T-helper 1 cell treated with Interleukin-12 subunit alpha and Interleukin-12 subunit beta and Interleukin-4 antibody, amounts not matched to agents 30 μg/mL and 1 μg/mL, for 36 hours (primary cell): ENCODE results near the gene GRIA4.

Experiments used
- H3K27ac Mint-ChIP-seq: one replicate; pipeline ENCODE4 v1.8.0; 2021; ENCODE audit warnings: mild to moderate bottlenecking, mixed read lengths
- H3K27me3 Mint-ChIP-seq: one replicate; pipeline ENCODE4 v1.8.0; 2021; ENCODE audit warnings: low read depth, mixed read lengths
- H3K36me3 Mint-ChIP-seq: one replicate; pipeline ENCODE4 v1.8.0; 2021; ENCODE audit warnings: low read depth, mixed read lengths
- H3K4me1 Mint-ChIP-seq: one replicate; pipeline ENCODE4 v1.8.0; 2021; ENCODE audit warnings: low read depth, mixed read lengths
- H3K4me3 Mint-ChIP-seq: one replicate; pipeline ENCODE4 v1.8.0; 2021; ENCODE audit warnings: mild to moderate bottlenecking, moderate library complexity, mixed read lengths
- H3K9me3 Mint-ChIP-seq: one replicate; pipeline ENCODE4 v1.8.0; 2021; ENCODE audit warnings: mixed read lengths

Gene GRIA4

DNA sequence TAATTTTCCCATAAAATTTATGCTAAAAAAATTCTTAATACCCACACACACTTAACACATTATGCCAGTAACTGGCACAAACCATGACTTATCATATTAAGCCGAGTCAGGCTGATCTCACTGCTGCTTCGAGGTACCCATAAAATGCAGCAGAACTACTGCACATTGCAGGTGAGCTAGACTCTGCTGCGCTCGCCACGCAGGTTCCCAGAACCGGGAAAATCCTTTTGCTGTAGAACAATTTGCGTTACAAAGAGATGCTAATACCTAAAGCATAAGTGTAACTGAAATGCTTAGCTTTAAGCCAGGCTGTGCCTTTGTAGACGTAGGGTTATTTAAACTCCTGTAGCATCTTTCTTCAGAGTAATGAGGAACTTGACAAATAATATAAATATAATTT is 211.9 kb downstream of the GRIA4 start:
- H3K36me3 Mint-ChIP-seq, result no peaks in the 10 kb centered on the region
- H3K27me3 Mint-ChIP-seq, result no peaks in the 10 kb centered on the region
- no peak overlapping the region for H3K27ac Mint-ChIP-seq
- no peaks in the 10 kb centered on the region for H3K4me1 Mint-ChIP-seq
- no peaks in the 10 kb centered on the region for H3K9me3 Mint-ChIP-seq
- no peak overlapping the region for H3K4me3 Mint-ChIP-seq

DNA sequence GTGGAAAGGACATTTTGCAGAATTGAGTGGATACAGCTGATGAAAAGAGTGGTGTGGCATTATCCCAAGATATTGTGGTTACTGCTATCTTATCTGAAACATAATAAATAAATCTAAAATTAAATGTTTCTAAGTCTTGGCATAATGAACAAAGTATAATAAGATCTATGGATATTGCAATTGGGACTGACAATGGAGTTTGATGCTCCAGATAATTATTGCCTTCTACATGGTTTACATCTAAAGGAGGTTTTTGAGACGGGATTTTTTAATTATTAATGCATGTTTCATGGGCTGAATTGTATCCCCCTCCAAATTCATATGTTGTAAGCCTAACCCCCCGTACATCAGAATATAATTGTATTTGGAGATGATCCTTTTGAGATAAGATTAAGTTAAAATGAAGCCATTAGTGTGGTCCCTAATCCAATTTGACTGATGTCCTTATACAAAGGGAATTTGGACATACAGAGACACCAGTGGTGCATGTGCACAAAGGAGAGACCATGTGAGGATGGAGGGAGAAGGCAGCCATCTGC is 213.7 kb downstream of the GRIA4 start:
- H3K27ac Mint-ChIP-seq, result no peak overlapping the region
- no peaks in the 10 kb centered on the region for H3K27me3 Mint-ChIP-seq
- no peaks in the 10 kb centered on the region for H3K36me3 Mint-ChIP-seq
- H3K4me1 Mint-ChIP-seq, result no peaks in the 10 kb centered on the region
- no peaks in the 10 kb centered on the region for H3K9me3 Mint-ChIP-seq
- H3K4me3 Mint-ChIP-seq, result no peak overlapping the region

DNA sequence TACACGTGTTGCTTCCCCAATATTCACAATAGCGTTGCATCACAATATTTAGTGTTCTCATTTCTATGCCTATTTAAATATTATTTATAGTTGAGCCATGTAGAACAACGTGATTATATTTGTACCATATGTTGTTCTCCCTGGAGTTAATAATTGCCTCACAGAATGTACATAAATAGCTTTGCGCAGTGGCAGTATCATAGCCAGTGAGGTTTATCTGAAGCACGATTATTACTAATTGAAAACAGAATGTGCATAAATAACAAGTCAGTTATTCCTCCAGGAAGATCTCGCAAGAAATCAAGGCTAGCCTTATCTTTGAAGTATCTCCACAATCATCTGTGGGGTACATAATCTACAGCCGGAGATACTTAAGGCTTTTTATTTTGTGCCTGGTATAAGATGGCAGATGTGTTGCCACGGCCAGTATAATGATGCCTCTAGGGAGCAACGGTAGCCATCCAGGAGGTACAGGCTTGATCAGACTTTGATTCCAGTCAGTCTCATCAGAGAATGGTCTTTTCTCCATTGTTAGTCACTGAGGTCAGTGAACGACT is 214.7 kb downstream of the GRIA4 start:
- H3K4me3 Mint-ChIP-seq, result no peak overlapping the region
- H3K4me1 Mint-ChIP-seq, result no peaks in the 10 kb centered on the region
- H3K27me3 Mint-ChIP-seq, result no peaks in the 10 kb centered on the region

DNA sequence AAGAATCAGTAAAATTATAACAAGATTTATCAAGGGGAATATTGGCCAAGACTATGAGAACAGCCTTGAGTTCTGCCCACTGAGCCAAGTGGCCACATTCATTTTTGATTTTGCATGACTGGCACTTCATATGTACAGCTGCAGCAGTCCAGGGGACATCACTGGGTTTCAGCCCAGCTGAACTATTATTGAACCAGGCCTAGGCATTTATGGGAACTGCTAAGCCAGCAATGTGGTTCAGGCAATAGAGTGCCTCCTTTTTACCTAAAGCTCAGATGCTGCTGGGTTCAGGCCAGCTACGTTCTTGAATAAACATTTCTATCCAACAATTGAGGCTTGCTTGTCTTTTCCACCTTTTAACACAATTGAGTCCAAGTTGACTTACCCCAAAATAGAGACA is 215.3 kb downstream of the GRIA4 start:
- Mint-ChIP-seq H3K9me3 (no peaks in the 10 kb centered on the region), H3K27ac (no peak overlapping the region), H3K27me3 (no peaks in the 10 kb centered on the region), H3K4me3 (no peak overlapping the region), H3K36me3 (no peaks in the 10 kb centered on the region), H3K4me1 (no peaks in the 10 kb centered on the region)

More for the DNA sequence above, 214.7 kb downstream of the GRIA4 start:
- H3K9me3 Mint-ChIP-seq, result no peaks in the 10 kb centered on the region
- no peaks in the 10 kb centered on the region for H3K36me3 Mint-ChIP-seq
- H3K27ac Mint-ChIP-seq, result no peak overlapping the region

DNA sequence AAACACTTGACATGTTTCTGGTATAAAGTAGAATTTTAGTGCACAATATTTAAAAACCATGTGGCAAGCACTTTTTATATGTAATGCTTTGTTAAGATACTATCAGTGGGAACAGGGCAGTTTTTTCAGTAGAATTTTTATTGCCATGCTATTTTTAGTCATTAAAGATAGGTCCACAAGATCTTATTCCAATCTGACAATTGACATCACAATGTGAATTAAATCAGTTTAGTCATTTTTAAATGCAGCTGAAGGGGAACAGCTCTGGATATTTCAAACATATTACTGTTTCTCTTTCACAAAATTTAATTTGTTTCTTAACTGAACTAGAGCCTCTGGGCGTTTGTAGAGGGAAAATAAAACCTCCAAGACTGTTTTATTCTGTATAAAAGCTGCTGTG is 218.0 kb downstream of the GRIA4 start:
- H3K27ac Mint-ChIP-seq, result no peak overlapping the region
- no peak overlapping the region for H3K4me3 Mint-ChIP-seq
- H3K4me1 Mint-ChIP-seq, result no peaks in the 10 kb centered on the region
- H3K27me3 Mint-ChIP-seq, result no peaks in the 10 kb centered on the region
- H3K36me3 Mint-ChIP-seq, result no peaks in the 10 kb centered on the region
- H3K9me3 Mint-ChIP-seq, result no peaks in the 10 kb centered on the region

DNA sequence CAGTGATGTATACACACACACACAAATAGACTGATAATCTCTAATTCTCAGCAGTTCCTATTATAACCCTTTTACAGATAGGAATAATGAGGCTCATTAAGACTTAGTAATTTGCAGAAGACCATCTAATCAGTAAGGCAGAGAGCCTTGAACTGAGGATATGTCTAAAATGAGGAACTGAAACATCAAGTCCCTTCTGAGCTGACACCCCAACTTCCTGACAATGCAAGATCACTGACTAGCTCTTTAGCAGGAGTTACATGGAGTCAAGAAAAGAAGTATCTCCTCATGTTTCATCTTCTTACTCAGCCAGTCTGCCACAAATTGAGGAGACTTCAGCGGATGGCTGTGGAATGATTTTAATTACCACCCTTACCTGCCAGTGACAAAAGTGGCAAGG is 219.2 kb downstream of the GRIA4 start:
- Mint-ChIP-seq H3K36me3 (no peaks in the 10 kb centered on the region), H3K27ac (no peak overlapping the region), H3K4me1 (no peaks in the 10 kb centered on the region), H3K9me3 (no peaks in the 10 kb centered on the region), H3K27me3 (no peaks in the 10 kb centered on the region), H3K4me3 (no peak overlapping the region)

DNA sequence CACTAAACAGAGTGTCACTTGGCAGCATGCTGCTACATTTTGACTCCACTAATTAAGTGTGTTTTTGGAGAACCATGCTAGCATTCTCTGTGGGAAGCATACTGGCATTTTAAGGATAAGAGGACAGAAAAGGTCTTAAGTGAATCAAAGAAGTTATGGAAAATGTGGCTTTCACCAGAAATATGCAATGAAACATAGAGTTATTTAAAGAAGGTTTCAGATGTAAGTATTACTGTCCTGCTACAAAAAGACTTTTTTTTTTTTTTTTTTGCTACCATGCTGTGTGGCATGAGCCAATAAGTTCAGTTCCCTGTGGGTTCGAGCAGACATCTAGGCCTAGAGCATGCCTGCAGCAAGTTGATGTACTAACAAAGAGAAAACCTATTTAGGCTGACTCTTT is 224.6 kb downstream of the GRIA4 start:
- no peaks in the 10 kb centered on the region for H3K27me3 Mint-ChIP-seq
- no peaks in the 10 kb centered on the region for H3K9me3 Mint-ChIP-seq
- no peaks in the 10 kb centered on the region for H3K36me3 Mint-ChIP-seq
- no peak overlapping the region for H3K4me3 Mint-ChIP-seq
- no peaks in the 10 kb centered on the region for H3K4me1 Mint-ChIP-seq
- H3K27ac Mint-ChIP-seq, result no peak overlapping the region

DNA sequence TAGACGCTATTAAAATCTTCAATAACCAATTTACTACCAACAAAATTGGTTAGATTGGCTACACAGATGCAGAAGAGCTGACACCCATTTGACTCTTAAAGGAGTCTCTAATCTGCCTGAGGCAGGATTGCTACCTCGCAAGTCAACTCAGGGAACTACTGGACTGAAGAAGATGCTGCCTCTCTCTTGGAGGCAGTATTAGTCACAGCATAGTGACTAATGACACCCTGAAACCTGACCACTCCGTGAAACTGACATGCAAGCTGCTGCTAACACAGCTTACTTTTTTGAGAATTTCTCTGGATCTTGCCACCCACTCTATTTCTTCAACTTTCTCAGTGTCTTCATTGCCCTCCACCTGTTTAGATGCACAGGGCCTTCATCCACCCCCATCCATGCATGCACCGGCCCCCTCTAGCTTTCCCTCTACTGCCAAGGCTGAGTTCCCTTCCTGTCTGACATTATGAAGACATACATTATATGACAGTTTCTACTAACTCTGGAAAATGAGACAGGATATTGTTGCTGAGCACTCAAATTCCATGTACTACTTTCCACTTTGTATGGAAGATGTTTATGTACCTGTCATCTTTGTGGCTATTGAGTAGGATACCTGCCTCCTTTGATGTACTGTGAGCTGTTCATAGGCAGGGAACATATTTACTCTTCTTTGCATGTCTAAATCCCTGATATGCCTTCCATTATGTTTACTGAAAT is 229.0 kb downstream of the GRIA4 start:
- H3K4me1 Mint-ChIP-seq, result no peaks in the 10 kb centered on the region
- no peak overlapping the region for H3K4me3 Mint-ChIP-seq
- no peaks in the 10 kb centered on the region for H3K36me3 Mint-ChIP-seq
- H3K27ac Mint-ChIP-seq, result no peak overlapping the region
- H3K27me3 Mint-ChIP-seq, result no peaks in the 10 kb centered on the region
- no peaks in the 10 kb centered on the region for H3K9me3 Mint-ChIP-seq

DNA sequence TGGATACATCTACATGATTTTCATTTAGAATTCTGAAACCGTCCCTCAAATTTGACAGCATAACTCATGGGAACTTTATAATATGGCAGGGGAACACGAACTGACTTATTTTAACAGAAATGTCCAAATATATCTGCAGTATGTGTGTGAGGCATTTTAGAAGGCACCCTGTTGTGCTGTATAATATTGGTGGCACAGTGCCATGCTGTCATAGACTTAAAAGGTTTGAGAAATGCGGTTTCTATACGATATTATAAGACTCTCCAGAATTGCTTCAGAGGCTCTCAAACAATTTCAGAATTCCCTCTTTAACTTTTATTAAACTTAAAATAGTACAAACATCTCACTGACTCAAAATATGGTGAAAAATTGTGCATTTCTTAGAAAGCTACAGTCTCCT is 230.5 kb downstream of the GRIA4 start:
- H3K27ac Mint-ChIP-seq, result no peak overlapping the region
- H3K9me3 Mint-ChIP-seq, result no peaks in the 10 kb centered on the region
- no peaks in the 10 kb centered on the region for H3K27me3 Mint-ChIP-seq
- no peaks in the 10 kb centered on the region for H3K4me1 Mint-ChIP-seq
- H3K36me3 Mint-ChIP-seq, result no peaks in the 10 kb centered on the region
- no peak overlapping the region for H3K4me3 Mint-ChIP-seq

DNA sequence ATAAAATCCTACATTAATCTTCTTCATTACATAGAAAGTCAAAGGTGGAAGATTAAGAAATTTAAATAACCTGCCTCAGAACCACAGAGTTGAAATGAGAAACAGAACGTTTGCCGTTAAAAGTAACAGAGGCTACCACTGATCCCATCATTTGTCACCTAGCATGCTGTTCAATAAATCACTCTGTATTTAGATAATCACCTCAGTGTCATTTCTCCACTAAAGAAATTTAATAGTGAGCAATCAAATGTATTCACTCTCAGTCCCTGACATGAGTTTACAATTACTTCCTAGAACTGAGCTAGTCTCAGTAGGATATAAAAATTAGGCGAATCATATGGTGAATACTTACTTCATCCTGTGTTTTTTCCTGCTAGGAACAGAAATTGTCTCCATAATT is 242.5 kb downstream of the GRIA4 start:
- no peaks in the 10 kb centered on the region for H3K27me3 Mint-ChIP-seq
- no peaks in the 10 kb centered on the region for H3K4me1 Mint-ChIP-seq
- H3K9me3 Mint-ChIP-seq, result no peaks in the 10 kb centered on the region
- H3K4me3 Mint-ChIP-seq, result no peak overlapping the region
- no peak overlapping the region for H3K27ac Mint-ChIP-seq
- H3K36me3 Mint-ChIP-seq, result no peaks in the 10 kb centered on the region

DNA sequence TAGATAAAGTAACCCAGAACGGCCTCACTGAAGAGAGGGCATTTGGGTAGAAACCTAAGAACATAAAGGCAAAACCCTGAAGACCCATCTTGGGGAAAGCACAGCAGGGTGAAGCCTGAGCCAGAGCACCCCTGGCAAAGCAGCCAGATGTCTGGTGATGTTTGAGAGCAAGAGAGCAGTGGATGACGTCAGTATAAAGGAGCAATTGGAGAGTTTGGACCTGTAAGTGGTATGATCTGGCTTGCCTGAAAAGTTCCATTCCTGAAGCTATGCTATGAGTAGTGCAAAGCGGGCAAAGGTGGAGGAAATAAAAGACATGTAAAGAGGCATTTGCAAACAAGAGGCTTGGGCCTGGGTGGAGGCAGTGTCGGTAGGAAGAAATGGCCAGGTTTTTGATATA is 244.4 kb downstream of the GRIA4 start:
- H3K4me1 Mint-ChIP-seq, result no peaks in the 10 kb centered on the region
- H3K36me3 Mint-ChIP-seq, result no peaks in the 10 kb centered on the region
- no peak overlapping the region for H3K27ac Mint-ChIP-seq
- no peaks in the 10 kb centered on the region for H3K9me3 Mint-ChIP-seq
- no peaks in the 10 kb centered on the region for H3K27me3 Mint-ChIP-seq
- H3K4me3 Mint-ChIP-seq, result no peak overlapping the region

DNA sequence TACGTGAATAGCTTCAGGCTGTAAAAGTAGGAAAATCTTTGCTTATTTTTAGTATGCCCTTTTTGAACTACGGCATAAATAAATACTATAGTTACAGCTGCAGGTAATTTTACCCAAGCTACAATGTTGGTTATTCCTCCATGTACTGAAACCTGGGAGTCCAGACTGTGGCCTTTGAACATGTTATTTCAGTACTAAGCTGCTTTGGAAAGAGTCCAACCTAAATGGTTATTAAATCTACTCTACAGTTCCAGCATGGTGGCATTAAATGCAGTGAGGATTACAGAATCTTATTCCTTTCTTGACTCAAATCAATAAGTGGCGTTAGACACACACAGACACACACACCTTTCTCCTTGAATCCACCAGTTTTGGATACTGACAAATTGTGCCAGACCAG is 247.1 kb downstream of the GRIA4 start:
- Mint-ChIP-seq H3K27ac (no peak overlapping the region), H3K4me3 (no peak overlapping the region), H3K9me3 (no peaks in the 10 kb centered on the region), H3K36me3 (no peaks in the 10 kb centered on the region), H3K4me1 (no peaks in the 10 kb centered on the region), H3K27me3 (no peaks in the 10 kb centered on the region)

DNA sequence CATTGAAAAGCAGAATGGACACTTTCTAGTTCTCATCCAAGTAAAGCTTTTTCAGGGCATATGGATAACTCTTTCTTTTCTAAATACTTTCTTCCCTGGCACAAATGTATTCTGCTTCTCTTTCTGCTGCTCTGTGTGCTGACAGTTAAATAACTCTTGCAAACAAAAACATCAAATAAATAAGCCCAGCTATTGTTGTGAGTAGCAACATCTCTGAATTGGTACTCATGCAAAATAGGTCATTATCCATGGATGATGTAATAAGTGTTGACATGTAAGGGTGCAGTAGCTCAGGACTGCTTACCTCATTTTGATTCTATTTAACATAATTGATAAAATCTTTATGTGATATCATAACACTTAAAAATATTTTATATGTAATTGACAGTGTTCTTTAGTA is 247.9 kb downstream of the GRIA4 start:
- Mint-ChIP-seq H3K4me3 (no peak overlapping the region), H3K4me1 (no peaks in the 10 kb centered on the region), H3K9me3 (no peaks in the 10 kb centered on the region), H3K27ac (no peak overlapping the region), H3K36me3 (no peaks in the 10 kb centered on the region), H3K27me3 (no peaks in the 10 kb centered on the region)

DNA sequence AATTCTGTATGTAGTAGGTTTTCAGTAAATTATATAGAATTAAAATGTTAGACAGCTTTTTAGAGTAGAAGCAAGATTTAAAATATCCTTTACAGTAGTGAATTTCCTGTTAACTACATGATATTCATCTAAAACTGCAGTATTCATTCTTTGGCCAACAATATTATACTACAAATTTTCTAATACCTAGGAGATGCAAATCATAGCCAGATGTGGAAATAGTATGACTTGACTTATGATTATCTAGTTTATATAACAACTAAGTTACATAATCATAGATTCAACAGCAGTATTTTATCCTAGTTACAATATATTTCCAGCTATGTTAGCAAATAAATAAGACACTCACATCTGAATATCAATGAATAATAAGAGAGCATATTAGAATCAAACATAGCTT is 249.0 kb downstream of the GRIA4 start:
- Mint-ChIP-seq H3K27me3 (no peaks in the 10 kb centered on the region), H3K27ac (no peak overlapping the region), H3K4me3 (no peak overlapping the region), H3K4me1 (no peaks in the 10 kb centered on the region), H3K36me3 (no peaks in the 10 kb centered on the region), H3K9me3 (no peaks in the 10 kb centered on the region)

DNA sequence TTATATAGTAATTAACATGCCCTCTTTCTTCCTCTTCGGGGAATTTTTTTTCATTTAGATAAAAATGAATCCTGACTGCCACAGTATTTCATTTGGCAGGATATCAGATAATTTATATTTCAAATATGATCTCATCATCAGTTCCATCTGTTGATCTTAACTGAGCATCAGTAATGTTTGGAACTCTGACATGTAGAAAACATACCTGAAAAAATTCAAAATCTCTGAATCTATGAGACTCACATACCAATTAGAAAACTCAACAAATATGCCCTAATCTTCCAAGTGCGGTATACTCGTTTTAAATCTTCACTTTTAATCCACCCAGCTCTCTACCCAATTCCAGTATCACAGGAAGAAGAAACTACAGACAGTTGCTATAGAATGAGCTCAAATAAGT is 250.2 kb downstream of the GRIA4 start:
- Mint-ChIP-seq H3K27me3 (no peaks in the 10 kb centered on the region), H3K4me1 (no peaks in the 10 kb centered on the region), H3K27ac (no peak overlapping the region)

More for the DNA sequence above, 250.2 kb downstream of the GRIA4 start:
- Mint-ChIP-seq H3K36me3 (no peaks in the 10 kb centered on the region), H3K4me3 (no peak overlapping the region), H3K9me3 (no peaks in the 10 kb centered on the region)
